ENCODE data around the gene CCL4.
"Not testable (repeated sequence)": the region's sequence is repeated elsewhere in the genome, so short reads cannot be mapped to it uniquely, and the experiment has no call there.

The CCL4 gene

DNA sequence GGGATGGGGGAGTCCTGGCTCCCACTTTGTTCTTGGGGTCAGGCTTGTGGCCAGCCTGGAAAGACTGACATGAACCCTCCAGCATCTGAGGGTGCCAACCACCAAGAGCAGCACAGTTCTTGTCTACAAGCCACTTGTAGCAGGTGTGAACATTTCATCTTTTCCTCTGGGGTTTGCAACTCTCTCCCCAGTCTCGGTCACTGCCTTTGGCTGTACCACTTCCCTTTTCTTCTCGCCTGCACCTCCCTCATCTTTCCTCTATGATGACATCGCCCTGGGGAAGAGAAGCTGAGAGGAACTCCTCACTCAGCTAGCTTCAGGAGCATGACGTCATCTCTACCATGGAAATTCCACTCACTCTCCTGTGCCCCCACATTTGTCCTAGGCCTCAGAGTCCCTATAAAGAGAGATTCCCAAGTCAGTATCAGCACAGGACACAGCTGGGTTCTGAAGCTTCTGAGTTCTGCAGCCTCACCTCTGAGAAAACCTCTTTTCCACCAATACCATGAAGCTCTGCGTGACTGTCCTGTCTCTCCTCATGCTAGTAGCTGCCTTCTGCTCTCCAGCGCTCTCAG lies at the start of gene CCL4:
Gene CCL4 (plus strand): TSS at position 427 of the 575 bp plus-strand sequence. CDS start 79 bp downstream, at position 506.
- DNase-seq = not testable (repeated sequence)

DNA sequence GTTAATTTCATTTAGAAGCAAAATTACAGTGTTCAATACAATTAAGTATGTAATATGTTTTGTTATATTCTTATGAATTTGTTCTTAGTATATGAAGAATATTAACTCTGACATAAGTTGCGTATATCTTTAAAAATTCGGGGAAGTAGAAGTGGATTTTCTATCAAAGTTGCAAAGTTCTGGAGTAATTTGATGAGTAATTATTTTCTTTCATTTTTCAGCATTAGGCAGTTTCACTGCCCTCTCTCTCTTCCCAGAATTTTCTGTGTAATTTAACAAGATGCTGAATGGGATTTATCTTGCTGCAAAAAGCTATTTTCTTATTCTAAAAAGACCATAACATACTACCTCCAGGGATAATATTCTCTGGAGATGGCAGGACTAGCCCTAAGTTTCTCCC lies 48.5 kb upstream of the CCL4 start:
- DNase-seq = no peak

DNA sequence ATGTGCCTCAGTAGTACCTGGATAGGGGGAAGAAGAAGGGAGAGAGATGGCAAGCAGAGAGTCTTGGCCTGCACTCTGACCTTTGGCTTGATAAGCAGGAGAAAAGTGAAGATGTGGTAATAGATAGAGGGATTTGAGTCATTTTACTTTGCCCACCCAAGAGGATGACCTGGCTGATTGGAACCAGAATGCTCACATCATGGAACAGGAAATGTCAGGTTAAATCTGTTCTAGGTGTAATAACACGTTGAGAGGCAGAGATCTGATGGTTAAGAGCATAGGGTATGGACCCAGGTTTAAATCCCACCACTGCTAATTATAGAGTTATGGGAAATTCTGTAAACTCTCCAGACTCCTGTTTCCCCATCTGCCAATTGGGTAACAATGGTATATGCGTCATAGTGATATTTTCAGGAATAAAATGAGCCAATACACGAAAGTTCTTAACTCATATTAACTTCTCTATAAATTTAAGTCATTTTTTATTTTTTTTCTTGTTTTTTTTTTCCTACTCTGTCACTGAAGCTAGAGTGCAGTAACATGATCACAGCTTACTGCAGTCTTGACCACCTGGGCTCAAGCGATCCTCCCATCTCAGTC lies 47.6 kb upstream of the CCL4 start:
- DNase-seq = no peak

DNA sequence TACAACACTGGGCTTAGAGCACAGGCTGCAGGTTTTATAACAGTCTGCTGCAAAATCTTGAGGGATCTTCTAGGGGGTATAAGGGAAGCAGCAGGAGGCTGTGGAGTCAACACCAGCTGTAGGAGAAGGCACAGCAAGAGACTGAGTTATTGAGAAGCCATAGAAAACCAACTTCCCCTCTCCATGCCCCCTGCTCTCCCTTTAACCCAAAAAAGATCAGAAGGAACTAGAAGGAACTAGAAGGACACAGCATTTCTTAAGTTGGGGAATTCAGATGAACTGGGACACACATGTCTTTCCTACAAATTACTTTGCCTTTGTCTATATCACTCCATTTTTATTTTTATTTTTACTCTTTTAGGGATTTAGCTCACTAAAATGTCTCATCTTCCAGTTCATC lies 45.7 kb upstream of the CCL4 start:
- no peak for DNase-seq

DNA sequence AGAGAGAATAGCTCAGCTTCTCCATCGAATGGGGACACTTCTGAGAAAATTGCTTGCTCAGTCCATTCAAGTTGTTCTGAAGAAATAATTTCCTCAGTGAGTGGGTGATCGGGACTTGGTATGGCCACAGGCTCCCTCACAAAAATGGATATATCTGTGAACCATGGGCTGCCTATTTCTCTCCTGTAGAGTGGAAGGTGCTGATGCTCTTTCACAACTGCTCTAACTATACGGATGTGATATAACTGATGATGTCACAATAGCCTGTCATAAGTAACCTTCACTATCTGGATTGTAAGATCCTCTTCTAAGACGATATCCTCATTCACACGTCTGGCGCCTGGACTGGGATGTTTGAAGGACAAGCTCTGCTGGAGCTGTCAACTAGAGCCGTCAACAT lies 44.2 kb upstream of the CCL4 start:
- DNase-seq = no peak

DNA sequence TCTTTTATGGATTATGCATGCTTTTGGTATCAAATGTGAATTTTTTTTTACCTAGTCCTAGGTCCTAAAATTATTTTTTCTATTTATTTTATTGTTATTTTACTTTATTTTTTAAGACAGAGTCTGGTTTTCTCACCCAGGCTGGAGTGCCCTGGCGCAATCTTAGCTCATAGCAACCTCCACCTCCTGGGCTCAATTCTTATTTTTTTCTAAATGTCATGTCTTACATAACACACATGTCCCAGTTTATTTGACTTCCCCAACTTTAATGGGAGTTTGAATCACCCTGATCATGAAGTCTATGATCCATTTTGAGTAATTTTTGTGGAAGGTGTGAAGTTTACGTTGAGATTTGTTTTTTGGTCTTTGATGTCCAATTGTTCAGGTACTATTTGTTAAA lies 42.8 kb upstream of the CCL4 start:
- no peak for DNase-seq

DNA sequence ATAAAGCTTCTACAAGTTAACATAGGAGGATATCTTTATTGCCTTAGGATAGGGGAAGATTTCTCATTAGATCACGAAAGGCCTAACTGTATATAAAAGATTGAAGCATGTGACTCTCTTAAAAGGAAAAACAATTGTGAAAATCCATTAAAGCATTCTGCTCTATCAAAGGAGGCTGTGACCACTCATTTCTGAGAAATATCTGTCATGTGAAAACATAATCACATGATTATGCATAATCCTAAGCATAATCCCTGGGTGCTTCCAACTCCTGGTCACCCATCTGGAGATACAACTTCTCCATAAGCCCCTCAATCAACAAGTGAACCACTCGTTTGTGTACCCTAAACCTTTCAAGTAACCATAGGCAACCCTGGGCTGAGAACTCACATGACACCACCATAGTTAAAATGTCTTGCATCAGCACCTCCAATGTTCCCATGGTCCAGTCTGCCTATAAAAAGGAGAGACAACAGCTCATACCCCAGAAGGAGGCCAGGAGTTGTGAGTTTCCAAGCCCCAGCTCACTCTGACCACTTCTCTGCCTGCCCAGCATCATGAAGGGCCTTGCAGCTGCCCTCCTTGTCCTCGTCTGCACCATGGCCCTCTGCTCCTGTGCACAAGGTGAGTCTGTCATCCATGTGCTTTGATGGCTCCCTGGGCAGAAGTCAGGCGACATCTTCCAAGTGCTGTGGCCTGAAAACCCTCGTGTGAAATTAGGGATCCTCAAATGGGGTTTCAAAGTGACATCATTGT lies 39.7 kb upstream of the CCL4 start, which contains the start of gene CCL18:
Gene CCL18 (plus strand): TSS at position 487 of the 756 bp plus-strand sequence. CDS start 71 bp downstream, at position 558.
- DNase-seq = no peak

DNA sequence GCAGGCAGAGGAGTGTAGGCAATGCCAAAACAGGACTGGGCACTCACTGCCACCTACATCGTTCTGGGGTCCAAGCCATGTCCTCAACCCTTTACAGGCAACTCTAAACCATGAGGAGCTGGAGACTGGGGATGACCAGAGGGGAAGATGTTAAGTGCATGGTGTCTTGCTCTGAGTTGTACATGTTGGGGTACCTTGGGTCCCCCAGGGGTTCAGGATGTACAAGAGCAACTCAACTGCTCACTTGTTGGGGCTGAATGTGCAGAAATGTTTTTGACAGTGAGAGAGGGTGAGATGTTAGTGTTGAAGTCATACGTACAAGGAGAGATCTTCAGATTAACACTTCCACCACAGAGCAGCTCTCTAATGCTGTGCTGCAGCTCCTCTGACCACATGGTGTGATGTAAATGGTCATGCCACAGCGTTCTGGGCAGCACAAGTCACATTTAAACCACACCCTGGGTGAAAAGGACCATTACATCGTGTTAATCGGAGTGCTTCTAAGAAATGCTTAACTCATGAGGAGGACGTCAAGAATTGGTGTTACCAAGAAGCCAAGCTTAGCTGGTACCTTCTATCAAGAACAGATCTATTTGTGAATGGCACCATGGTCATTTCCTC lies 37.2 kb upstream of the CCL4 start:
- DNase-seq = no peak

DNA sequence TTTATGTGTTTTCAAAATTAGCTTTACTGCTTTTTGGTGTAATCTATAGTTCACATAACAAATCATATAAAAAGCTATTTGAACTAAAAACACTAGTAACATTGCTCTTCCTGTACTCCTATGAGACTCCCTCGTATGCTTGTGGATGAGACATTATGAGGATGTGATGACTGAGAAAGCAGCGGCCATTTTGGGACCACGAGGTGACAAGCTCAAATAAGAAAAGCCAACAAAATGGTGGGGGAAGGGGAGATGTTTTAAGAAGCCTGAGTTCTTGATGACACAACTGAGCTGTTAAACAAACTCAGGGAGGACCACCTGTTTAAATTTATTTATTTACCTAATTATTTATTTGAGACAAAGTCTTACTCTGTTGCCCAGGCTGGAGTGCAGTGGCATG lies 35.1 kb upstream of the CCL4 start:
- DNase-seq = no peak

DNA sequence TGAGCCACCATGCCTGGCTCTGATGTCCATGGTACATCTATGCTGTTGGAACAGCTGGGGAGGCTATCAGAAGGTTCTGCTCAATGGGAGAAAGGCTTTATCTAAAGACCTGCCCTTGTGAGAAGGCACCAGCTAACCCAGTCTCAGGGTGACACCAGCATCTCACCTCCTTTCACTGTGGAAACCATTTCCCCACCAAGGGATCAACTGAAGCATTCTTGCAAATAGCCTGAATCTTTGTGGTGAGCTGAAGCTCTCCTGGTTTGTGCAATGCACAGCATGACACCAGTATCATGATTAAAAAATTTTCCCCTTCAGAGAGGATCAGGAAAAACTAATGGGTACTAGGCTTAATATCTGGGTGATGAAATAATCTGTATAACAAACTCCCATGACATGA lies 34.5 kb upstream of the CCL4 start:
- no peak for DNase-seq

DNA sequence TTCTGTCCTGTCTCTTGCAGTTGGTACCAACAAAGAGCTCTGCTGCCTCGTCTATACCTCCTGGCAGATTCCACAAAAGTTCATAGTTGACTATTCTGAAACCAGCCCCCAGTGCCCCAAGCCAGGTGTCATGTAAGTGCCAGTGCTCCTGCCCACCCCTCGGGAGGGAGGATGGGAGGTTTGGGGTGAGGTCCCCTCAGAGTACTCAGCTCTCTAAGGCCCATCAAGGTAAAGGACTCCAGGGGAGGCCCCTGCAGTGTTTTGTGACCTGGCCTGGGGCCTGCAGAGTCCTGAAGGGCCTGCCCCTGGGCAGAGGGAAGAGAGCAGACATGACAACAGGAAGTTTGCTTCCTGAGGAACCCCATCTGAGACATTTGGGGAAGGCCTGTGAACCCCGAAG lies 33.2 kb upstream of the CCL4 start:
- DNase-seq = no peak

DNA sequence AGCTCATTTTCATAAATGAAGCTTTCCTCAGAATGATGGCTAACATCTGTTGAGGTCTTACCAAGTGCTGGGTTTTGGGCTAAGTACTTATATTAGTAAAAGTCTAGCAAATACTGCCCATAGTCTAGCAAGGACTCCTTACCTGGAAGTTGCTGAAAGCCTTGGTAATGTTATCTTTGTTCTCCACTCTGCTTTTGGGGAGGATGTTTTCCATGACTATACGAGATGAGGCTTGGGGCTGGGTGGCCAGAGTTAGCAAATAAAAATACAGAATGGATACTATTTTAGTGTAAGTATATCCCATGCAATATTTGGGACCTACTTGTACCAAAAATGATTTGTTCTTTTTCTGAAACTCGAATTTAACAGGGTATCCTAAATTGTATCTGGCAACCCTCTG lies 31.9 kb upstream of the CCL4 start:
- DNase-seq = no peak

DNA sequence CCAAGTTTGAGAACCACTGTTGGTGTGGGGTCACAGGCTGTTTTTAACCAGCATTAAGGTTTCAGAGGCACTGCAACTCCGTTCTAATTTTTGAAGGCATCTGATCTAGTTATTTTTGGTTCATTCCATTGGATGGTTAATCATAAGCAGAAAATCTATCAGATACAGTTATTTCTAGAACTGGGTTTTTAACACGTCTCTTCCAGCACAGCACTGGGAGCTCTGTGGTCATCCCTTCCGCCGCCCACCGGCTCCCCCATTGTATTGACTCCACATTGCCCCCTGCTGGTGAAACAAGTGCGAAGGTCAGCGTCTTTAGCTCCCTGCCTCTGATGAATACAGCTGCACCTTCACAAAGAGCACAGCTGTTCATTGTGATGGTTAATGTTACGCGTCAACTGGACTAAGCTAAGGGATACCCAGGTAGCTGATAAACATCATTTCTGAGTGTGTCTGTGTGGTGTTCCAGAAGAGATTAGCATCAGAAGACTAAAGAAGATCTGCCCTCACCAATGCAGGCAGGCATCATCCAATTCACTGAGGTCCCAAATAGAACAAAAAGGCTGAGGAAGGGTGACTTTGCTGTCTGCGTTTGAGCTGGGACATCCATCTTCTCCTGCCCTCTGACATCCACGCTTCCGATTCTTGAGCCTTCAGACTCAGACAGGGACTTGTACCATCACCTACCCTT lies 31.1 kb upstream of the CCL4 start:
- no peak for DNase-seq

DNA sequence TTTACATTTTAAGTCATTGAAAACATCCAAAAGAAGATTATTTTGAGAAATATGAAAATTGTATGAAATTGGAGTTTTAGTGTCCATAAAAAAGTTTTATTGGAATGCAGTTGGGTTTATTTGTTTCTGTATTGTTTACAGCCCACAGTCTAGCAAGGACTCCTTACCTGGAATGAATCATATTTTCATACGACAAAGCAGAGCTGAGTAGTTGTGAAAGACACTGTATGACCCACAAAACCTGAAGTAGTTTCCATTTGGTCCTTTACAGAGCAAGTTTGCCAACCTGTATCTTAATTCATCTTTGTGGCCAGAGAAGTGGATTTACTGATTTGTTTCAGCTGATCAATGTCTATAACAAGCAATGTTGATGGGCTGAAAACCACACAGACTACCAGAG lies 29.3 kb upstream of the CCL4 start:
- DNase-seq = no peak

DNA sequence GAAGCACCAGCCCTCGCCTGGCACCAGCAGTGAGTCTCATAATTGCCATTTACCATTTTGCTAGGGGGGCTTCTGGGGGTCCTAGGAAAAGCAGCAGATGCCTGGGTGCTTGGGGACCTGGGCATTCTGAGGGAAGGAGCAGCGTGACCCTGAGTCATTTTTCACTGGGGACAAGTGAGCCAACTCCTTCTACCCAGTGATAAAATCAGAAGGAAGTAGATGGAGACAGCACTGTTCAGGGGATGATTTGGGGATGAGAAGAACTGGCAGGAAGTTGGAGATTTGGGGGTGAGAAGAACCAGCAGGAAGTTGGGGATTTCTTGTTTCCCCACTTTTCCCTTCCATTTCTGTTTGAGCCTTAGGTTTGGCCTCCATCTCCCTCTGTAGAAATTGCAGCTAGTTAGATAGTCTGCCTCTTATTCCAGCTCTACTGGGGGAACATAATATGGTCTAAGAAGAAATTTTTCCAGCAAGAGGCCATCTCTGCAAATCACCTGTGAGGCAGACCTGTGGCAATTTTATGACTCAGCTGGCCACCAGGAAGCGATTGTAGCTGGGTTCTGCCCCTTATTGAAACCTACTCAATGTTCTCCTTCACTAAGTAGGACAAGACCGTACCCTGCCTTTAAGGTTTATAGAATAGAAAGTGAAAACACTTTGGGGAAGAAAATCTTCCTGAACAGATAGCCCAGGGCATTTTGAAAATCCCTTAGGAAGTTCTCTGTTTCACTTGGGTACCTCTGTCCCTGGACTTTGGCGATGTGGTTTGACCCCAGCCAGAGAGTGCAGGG lies 21.8 kb upstream of the CCL4 start:
- DNase-seq = not testable (repeated sequence)

DNA sequence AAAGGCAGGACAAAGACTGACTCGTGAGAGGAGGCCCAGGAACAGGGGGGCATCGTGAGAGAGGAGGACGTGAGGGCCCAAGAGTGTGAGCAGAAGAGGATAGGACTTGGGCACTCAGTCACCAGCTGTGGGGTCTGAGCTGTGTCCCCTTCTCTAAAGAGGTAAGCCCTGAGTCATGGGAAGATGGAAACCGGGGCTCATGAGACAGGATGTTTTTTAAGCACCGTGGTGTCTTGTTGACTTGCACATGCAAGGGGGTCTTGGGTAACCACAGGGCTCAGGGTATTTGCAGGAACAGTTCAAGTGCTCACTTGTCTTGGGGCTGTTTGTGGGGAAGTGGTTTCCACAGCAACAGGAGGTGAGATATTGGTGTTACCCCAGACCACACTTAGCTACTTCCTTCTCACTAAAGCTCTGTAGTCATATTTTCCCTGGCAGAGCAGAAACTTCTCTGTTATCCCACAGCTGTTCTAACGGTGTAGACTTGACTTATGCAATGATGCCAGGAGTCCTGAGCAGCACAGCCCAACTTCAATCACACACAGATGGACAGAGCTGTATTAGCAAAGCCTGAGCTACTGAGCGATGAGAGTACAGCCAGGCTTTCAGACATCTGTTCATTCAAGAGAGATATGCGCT lies 21.0 kb upstream of the CCL4 start:
- not testable (repeated sequence) for DNase-seq

DNA sequence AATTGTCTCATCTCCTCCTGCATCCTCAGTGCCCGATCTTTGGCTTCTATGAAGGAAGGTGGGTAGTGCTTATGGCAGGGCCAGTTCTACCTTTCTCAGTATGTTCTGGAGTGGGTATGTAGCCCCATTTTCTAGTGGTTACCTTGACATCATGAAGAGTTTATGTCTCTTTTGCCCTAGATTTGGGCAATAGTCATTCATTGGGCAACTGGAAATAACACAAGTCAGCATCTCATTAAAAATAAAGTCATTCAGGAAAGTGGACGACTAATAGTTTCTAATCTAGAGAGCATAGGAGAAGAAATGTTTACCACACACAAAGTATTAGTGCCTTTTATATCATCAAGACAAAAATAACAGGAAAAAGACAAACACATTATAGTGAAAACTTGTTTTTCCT lies 19.9 kb upstream of the CCL4 start:
- DNase-seq = not testable (repeated sequence)

DNA sequence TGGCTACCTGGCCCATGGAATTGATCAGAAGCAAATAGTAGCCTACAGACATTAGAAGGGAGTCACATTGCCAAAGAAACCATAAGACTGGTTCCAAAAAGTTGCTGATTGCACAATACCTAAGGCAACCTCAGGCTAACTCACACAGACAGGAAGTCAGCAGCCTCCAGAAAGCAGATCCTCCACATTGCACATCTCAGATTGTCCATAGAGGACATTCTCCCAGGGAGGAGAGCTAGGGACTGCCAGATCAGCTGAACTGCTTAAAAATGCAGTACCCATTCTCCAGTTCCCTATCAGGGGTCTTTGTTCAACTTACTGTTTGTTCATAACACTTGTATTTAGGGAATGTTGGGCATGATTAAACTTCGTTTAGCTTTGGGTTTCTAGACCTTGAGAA lies 17.9 kb upstream of the CCL4 start:
- no peak for DNase-seq

DNA sequence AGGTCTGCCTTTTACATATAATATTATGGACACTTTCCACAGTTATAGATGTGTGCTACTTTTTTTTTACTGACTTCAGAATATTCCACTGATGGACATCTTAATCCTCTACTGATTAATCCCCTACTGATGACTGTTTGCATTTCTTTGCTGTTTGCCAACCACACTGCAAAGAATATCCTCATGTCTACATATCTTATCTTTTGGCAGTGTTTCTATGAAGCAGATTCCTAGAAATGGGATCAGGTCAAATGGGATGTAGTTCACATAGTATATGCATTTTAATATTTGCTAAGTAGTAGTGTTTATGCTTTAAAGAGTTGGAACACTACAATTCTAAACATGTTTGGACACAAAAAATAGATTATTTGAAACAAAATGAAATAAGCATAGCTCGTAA lies 16.8 kb upstream of the CCL4 start:
- no peak for DNase-seq

DNA sequence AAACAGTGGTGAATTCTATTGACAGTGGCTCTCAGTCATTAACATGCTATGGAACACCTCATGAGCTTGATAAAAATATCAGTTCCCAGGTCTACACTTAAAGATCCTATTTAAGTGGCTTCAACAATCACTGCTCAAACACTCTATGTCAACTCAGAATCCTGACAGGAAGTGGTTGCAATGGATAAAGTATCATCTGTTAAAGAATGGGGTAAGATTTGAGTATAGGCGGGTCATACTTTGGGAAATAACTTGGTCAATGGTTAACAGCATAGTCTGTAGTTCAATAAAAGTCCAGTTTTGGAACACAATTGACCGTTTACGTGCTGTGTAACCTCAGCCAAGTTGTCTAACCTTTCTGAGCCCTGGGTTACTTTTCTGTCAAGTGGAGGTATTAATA lies 16.2 kb upstream of the CCL4 start:
- not testable (repeated sequence) for DNase-seq

DNA sequence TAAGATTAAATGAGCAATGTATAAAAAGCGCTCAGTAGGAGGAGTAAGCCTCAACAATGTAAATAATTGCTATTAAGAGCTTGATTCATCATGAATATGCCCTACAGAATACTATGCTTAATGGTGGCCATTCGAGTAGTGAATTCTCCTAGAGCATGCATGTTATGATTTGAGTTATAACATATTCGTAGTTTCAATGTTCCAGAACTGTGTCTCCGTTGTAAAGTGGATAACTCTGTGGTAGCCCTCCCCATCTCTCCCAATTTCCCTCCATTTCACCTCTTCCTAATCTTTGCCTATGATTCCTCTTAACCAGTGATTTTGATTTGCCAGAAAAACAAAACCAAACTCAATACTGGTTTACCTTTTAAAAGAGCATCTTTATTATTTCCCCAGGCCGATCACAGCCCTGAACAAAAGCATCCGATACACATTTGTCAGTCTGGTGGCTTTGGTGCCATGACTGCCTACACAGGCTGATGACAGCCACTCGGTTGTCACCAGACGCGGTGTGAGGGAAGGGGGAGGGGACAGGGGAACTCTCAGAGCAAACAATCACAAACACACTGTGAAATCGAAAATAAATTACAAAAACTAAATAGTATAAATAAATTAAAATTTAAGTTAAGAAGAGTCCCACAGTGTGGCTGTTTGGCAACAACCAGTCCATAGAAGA lies 15.6 kb upstream of the CCL4 start:
- not testable (repeated sequence) for DNase-seq
